H1 (cell line): Measurements from ENCODE around the gene B3GALT6. TPM values are rescaled to one million over a fixed set of nuclear protein-coding genes. Genes with fewer than 3 reads are reported as not detected.

ENCODE experiments used
- CTCF ChIA-PET: fragments of 300-600 bp; sonication (Branson Sonifier 250); formaldehyde crosslinking; loops from one replicate; lab custom pipeline; 2021; ENCODE audit not compliant: partially characterized antibody; lab: Charles Lee
- POLR2A ChIA-PET: fragments of 300-600 bp; sonication (Branson Sonifier 250); formaldehyde crosslinking; loops from one replicate; lab custom pipeline; 2021; ENCODE audit warnings: inconsistent platforms; ENCODE audit not compliant: partially characterized antibody; lab: Charles Lee
- DNase-seq, 2 experiments: peaks; one replicate each; pipeline versions ENCODE4 v3.0.0 to v3.0.0-alpha.2; 2010 to 2022; ENCODE audit warnings: low spot score in 2 of 2, low read depth in 1 of 2, mixed read lengths in 1 of 2
- FAIRE-seq: peaks from 2 replicates; lab custom pipeline; 2011; peaks lifted over from hg19 to GRCh38; lab: Jason Lieb, UNC
- H2AFZ ChIP-seq: 2 replicates; pipeline ENCODE4 v1.8.1; 2012; ENCODE audit warnings: low read length, inconsistent platforms
- H2AK5ac ChIP-seq: 2 replicates; pipeline ENCODE4 v1.6.1; 2013; ENCODE audit warnings: low read depth, low read length
- H2BK120ac ChIP-seq: replicated peaks from 2 replicates; pipeline ENCODE3; 2013; ENCODE audit warnings: low read depth, low read length, inconsistent platforms
- H2BK12ac ChIP-seq: 2 replicates; pipeline ENCODE4 v1.6.1; 2013; ENCODE audit warnings: low read depth, low read length
- H2BK15ac ChIP-seq: 2 replicates; pipeline ENCODE4 v1.6.1; 2013; ENCODE audit warnings: low read length
- H2BK20ac ChIP-seq: 2 replicates; pipeline ENCODE4 v1.6.1; 2013; ENCODE audit warnings: low read length
- H2BK5ac ChIP-seq: 2 replicates; pipeline ENCODE4 v1.6.1; 2013; ENCODE audit warnings: low read depth, low read length
- H3K14ac ChIP-seq: 2 replicates; pipeline ENCODE4 v1.6.1; 2013; ENCODE audit warnings: inconsistent platforms; ENCODE audit not compliant: insufficient read length
- H3K18ac ChIP-seq: 2 replicates; pipeline ENCODE4 v1.6.1; 2013; ENCODE audit warnings: low read length; ENCODE audit errors: extremely low read depth
- H3K23ac ChIP-seq: 2 replicates; pipeline ENCODE4 v1.6.1; 2013; ENCODE audit warnings: inconsistent platforms; ENCODE audit not compliant: insufficient read length
- H3K23me2 ChIP-seq: 2 replicates; pipeline ENCODE4 v1.6.1; 2013; ENCODE audit warnings: low read depth, low read length
- H3K27ac ChIP-seq: 2 replicates; pipeline ENCODE4 v1.6.1; 2011; ENCODE audit warnings: low read depth, low read length, inconsistent platforms
- H3K27me3 ChIP-seq, 4 experiments: replicated peaks in 1 of 4; 1 replicate in 1 of 4; 2 replicates in 3 of 4; pipeline versions ENCODE4 v1.6.1 to v1.8.1; 2011 to 2013; ENCODE audit warnings: low read length in 3 of 4, mild to moderate bottlenecking in 3 of 4, inconsistent platforms in 2 of 4, mixed read lengths in 2 of 4, moderate library complexity in 1 of 4; ENCODE audit not compliant: control insufficient read depth in 3 of 4, insufficient read depth in 3 of 4; ENCODE audit errors: extremely low read depth in 1 of 4
- H3K36me3 ChIP-seq, 4 experiments: 2 replicates each; pipeline versions ENCODE4 v1.6.1 to v1.8.1; 2011 to 2013; ENCODE audit warnings: mild to moderate bottlenecking in 4 of 4, low read length in 3 of 4, moderate library complexity in 2 of 4, control low read depth in 1 of 4, inconsistent platforms in 1 of 4; ENCODE audit not compliant: insufficient read depth in 4 of 4, control insufficient read depth in 2 of 4
- H3K4ac ChIP-seq: replicated peaks from 2 replicates; pipeline ENCODE3; 2013; ENCODE audit warnings: low read length, low read depth, mixed read lengths, inconsistent platforms; ENCODE audit not compliant: insufficient read length
- H3K4me1 ChIP-seq, 4 experiments: replicated peaks in 1 of 4; 1 replicate in 1 of 4; 2 replicates in 3 of 4; pipeline versions ENCODE4 v1.6.1 to v1.8.1; 2011 to 2013; ENCODE audit warnings: low read length in 3 of 4, inconsistent platforms in 2 of 4, mixed read lengths in 1 of 4; ENCODE audit not compliant: insufficient read depth in 4 of 4, control insufficient read depth in 3 of 4
- H3K4me2 ChIP-seq, 2 experiments: 2 replicates each; pipeline versions ENCODE4 v1.6.1 to v1.8.1; 2011 to 2013; ENCODE audit warnings: low read depth in 2 of 2, low read length in 2 of 2, control low read depth in 1 of 2, inconsistent platforms in 1 of 2, mild to moderate bottlenecking in 1 of 2; ENCODE audit not compliant: insufficient read depth in 1 of 2
- H3K4me3 ChIP-seq, 4 experiments: fragments of 200-600, 300-600 bp in 1 of 4; sonication (generic), shearing (Covaris generic), sonication (Bioruptor Twin) in 1 of 4; 2 replicates each; pipeline versions ENCODE4 v1.5.1 to v1.8.1; 2011 to 2016; ENCODE audit warnings: low read length in 4 of 4, low read depth in 3 of 4, control low read depth in 2 of 4, inconsistent platforms in 2 of 4, mild to moderate bottlenecking in 2 of 4, mixed read lengths in 1 of 4, moderate library complexity in 1 of 4; ENCODE audit not compliant: insufficient read depth in 2 of 4; ENCODE audit errors: extremely low read depth in 1 of 4
- H3K56ac ChIP-seq: replicated peaks from 2 replicates; pipeline ENCODE3; 2013; ENCODE audit warnings: low read depth, mild to moderate bottlenecking, mixed read lengths, low read length, inconsistent platforms; ENCODE audit not compliant: insufficient read length
- H3K79me1 ChIP-seq: 2 replicates; pipeline ENCODE4 v1.6.1; 2013; ENCODE audit warnings: low read depth, low read length, control low read depth
- H3K79me2 ChIP-seq, 2 experiments: 2 replicates each; pipeline versions ENCODE4 v1.6.1 to v1.8.1; 2012 to 2013; ENCODE audit warnings: low read length in 2 of 2, mild to moderate bottlenecking in 2 of 2, inconsistent platforms in 1 of 2; ENCODE audit not compliant: insufficient read depth in 2 of 2, control insufficient read depth in 1 of 2
- H3K9ac ChIP-seq, 4 experiments: replicated peaks in 1 of 4; 1 replicate in 1 of 4; 2 replicates in 3 of 4; pipeline versions ENCODE4 v1.6.1 to v1.8.1; 2011 to 2013; ENCODE audit warnings: low read depth in 3 of 4, low read length in 3 of 4, control low read depth in 2 of 4, mild to moderate bottlenecking in 2 of 4, moderate library complexity in 2 of 4, inconsistent platforms in 1 of 4; ENCODE audit errors: extremely low read depth in 1 of 4
- H3K9me3 ChIP-seq, 2 experiments: 2 replicates each; pipeline versions ENCODE4 v1.6.1 to v1.8.1; 2012 to 2013; ENCODE audit warnings: mild to moderate bottlenecking in 2 of 2, moderate library complexity in 2 of 2, control low read depth in 1 of 2, inconsistent platforms in 1 of 2, low read depth in 1 of 2, low read length in 1 of 2, mixed read lengths in 1 of 2; ENCODE audit not compliant: insufficient read depth in 2 of 2
- H4K20me1 ChIP-seq, 2 experiments: replicated peaks in 1 of 2; 2 replicates each; pipeline versions ENCODE3 to v1.8.1; 2011 to 2013; ENCODE audit warnings: inconsistent platforms in 2 of 2, low read length in 2 of 2, mild to moderate bottlenecking in 1 of 2; ENCODE audit not compliant: insufficient read depth in 2 of 2, control insufficient read depth in 1 of 2
- H4K5ac ChIP-seq: 2 replicates; pipeline ENCODE4 v1.6.1; 2013; ENCODE audit warnings: low read length, low read depth, mixed read lengths, inconsistent platforms; ENCODE audit not compliant: insufficient read length
- H4K8ac ChIP-seq: 2 replicates; pipeline ENCODE4 v1.8.0; 2013; ENCODE audit warnings: mild to moderate bottlenecking, moderate library complexity, low read length, inconsistent platforms; ENCODE audit not compliant: insufficient read depth; ENCODE audit errors: extremely low read depth
- H4K91ac ChIP-seq: replicated peaks from 2 replicates; pipeline ENCODE3; 2013; ENCODE audit warnings: low read length, mixed read lengths, inconsistent platforms; ENCODE audit not compliant: insufficient read length
- BACH1 ChIP-seq: IDR thresholded peaks from 2 replicates; pipeline ENCODE4 v1.6.1; 2012; ENCODE audit warnings: low read length, improper control_type of control experiment
- CHD1 ChIP-seq: IDR thresholded peaks from 2 replicates; pipeline ENCODE4 v1.6.1; 2012; ENCODE audit warnings: low read depth, low read length, improper control_type of control experiment
- CTBP2 ChIP-seq: IDR thresholded peaks from 2 replicates; pipeline ENCODE4 v1.7.0; 2011; ENCODE audit warnings: borderline replicate concordance, mild to moderate bottlenecking, moderate library complexity, mixed read lengths, low read length; ENCODE audit not compliant: insufficient read depth, insufficient read length
- E2F6 ChIP-seq: IDR thresholded peaks from 2 replicates; pipeline ENCODE4 v1.6.1; 2012; ENCODE audit warnings: inconsistent platforms
- FOSL1 ChIP-seq: IDR thresholded peaks from 2 replicates; pipeline ENCODE4 v1.6.1; 2011; ENCODE audit warnings: mild to moderate bottlenecking, low read depth, low read length, moderate library complexity; ENCODE audit not compliant: insufficient read depth
- GTF2F1 ChIP-seq: IDR thresholded peaks from 2 replicates; pipeline ENCODE4 v1.6.1; 2012; ENCODE audit warnings: low read depth, low read length, improper control_type of control experiment, borderline replicate concordance
- JUN ChIP-seq: IDR thresholded peaks from 2 replicates; pipeline ENCODE4 v1.6.1; 2011; ENCODE audit warnings: low read depth, mild to moderate bottlenecking, improper control_type of control experiment, low read length
- SIX5 ChIP-seq: IDR thresholded peaks from 2 replicates; pipeline ENCODE4 v1.6.1; 2011; ENCODE audit warnings: mild to moderate bottlenecking, low read depth, low read length
- SP1 ChIP-seq: IDR thresholded peaks from 2 replicates; pipeline ENCODE4 v1.6.1; 2011; ENCODE audit warnings: low read depth, low read length
- SRF ChIP-seq: IDR thresholded peaks from 2 replicates; pipeline ENCODE4 v1.6.1; 2011; ENCODE audit warnings: mild to moderate bottlenecking, low read depth, low read length, moderate library complexity
- ZNF274 ChIP-seq: IDR thresholded peaks from 2 replicates; pipeline ENCODE4 v1.7.0; 2012; ENCODE audit warnings: low read length, borderline replicate concordance; ENCODE audit errors: extremely low read depth
- WGBS, 2 experiments: shearing (Covaris generic) in 1 of 2; methylation state at CpG; one replicate each; pipeline versions ENCODE4 v1.1.6 to v1.1.7; 2013 to 2015; ENCODE audit warnings: low lambda C conversion rate in 2 of 2, mixed read lengths in 2 of 2, inconsistent platforms in 1 of 2, low coverage in 1 of 2, missing lambda C conversion rate in 1 of 2; ENCODE audit not compliant: insufficient replicate concordance in 2 of 2, insufficient coverage in 1 of 2, insufficient read length in 1 of 2; ENCODE audit errors: extremely low coverage in 1 of 2, missing lambda C conversion rate in 1 of 2; 5-methylcytosine and 5-hydroxymethylcytosine counted together
- polyA plus RNA-seq, 7 experiments: library from polyadenylated mRNA; depleted of rRNA in 3 of 7; stranded (reverse) in 5 of 7; unstranded in 2 of 7; fragments of >200 nt in 5 of 7; fragments of 200-250 nt in 2 of 7; gene quantifications; 1 replicate in 5 of 7; 2 replicates in 1 of 7; 4 replicates in 1 of 7; pipeline versions ENCODE4 v1.2.1 to v1.2.3, GENCODE V29; 2011 to 2013; ENCODE audit warnings: missing spikeins in 2 of 7, mixed read lengths in 2 of 7
- total RNA-seq: library from RNA; stranded (reverse); fragmentation: NEBNext Ultra II Directional; extraction: Animal tissue kit (Norgen Biotek cat#: 25700); gene quantifications from 2 replicates; pipeline ENCODE4 v1.2.1, GENCODE V29; 2021

Gene B3GALT6
- total and polyA plus RNA-seq, 2 of the 8 experiments (the other 6 are each of a cell fraction or from before 2014, with no cell fraction given) = 18.4 to 20.4 TPM

GRCh38 chr1:1182491-1183220, 49.4 kb upstream of the B3GALT6 start:
- H3K79me2 ChIP-seq = no peaks in the 10 kb centered on the region
- ChIA-PET POLR2A (interaction anchor here (1.0 kb wide), 1 partner anchor 12 kb away, joined by 3 read pairs; no protein-coding TSS in a partner anchor), CTCF (no interaction called here)
- TF ChIP-seq SRF (no peak), CTBP2 (no peak), ZNF274 (no peak), SP1 (no peak), GTF2F1 (no peak), CHD1 (no peak), SIX5 (no peak), JUN (no peak), BACH1 (no peak), E2F6 (no peak), FOSL1 (no peak)
- no peaks in the 10 kb centered on the region for H3K36me3 ChIP-seq
- no peaks in the 10 kb centered on the region for H3K79me1 ChIP-seq
- H3K14ac ChIP-seq = no peak overlapping the region
- H2BK12ac ChIP-seq = no peak overlapping the region
- H2AFZ ChIP-seq = no peak overlapping the region
- no peaks in the 10 kb centered on the region for H3K23me2 ChIP-seq
- no peak overlapping the region for H4K91ac ChIP-seq
- no peaks in the 10 kb centered on the region; a peak in 1 of 7 replicates for H3K4me1 ChIP-seq
- H3K9me3 ChIP-seq = no peaks in the 10 kb centered on the region
- no peak overlapping the region for H2BK15ac ChIP-seq
- H3K4me2 ChIP-seq = no peak overlapping the region
- H3K18ac ChIP-seq = no peak overlapping the region
- H3K4me3 ChIP-seq = no peak overlapping the region
- no peak overlapping the region for H3K27ac ChIP-seq
- H3K56ac ChIP-seq = no peak overlapping the region
- DNase-seq (peak in 1 of 2 experiments; percentile 47), FAIRE-seq (no peak)
- no peaks in the 10 kb centered on the region for H3K27me3 ChIP-seq
- H3K9ac ChIP-seq = no peak overlapping the region
- H4K8ac ChIP-seq = peak overlapping the region; percentile 51; the same call in 1 of the 2 replicates
- peak overlapping the region; percentile 56; the same call in 1 of the 2 replicates for H2BK5ac ChIP-seq
- H4K20me1 ChIP-seq = peaks cover 0 to 3% of the 10 kb centered on the region in 2 experiments
- no peak overlapping the region for H3K23ac ChIP-seq
- H2AK5ac ChIP-seq = no peak overlapping the region
- H4K5ac ChIP-seq = no peak overlapping the region
- no peak overlapping the region for H2BK20ac ChIP-seq
- H3K4ac ChIP-seq = no peak overlapping the region
- H2BK120ac ChIP-seq = no peak overlapping the region
- 83% methylated on average over 28 of the region's 39 CpGs; no CpG with 5 or more reads in 1 of the 2 experiments for WGBS, 2 experiments
